Duodenal mucosa (tissue), 2 donors: ENCODE measurements around the gene SURF6.
"Not testable (repeated sequence)": the region's sequence is repeated elsewhere in the genome, so short reads cannot be mapped to it uniquely, and the experiment has no call there.

Experiments used
- H3K27ac ChIP-seq: one replicate; pipeline ENCODE4 v1.7.0; 2013; ENCODE audit warnings: low read depth, low read length
- H3K27me3 ChIP-seq, 2 donors: one replicate each; pipeline ENCODE4 v1.7.0; 2013; ENCODE audit warnings: low read length in 2 of 2, control low read depth in 1 of 2; ENCODE audit not compliant: insufficient read depth in 2 of 2, control insufficient read depth in 1 of 2
- H3K36me3 ChIP-seq, 2 donors: one replicate each; pipeline ENCODE4 v1.7.0; 2013; ENCODE audit warnings: low read length in 2 of 2, control low read depth in 1 of 2; ENCODE audit not compliant: insufficient read depth in 2 of 2, control insufficient read depth in 1 of 2
- H3K4me1 ChIP-seq, 2 donors: one replicate each; pipeline ENCODE4 v1.7.0; 2013; ENCODE audit warnings: low read length in 2 of 2, control low read depth in 1 of 2; ENCODE audit not compliant: insufficient read depth in 2 of 2, control insufficient read depth in 1 of 2
- H3K4me3 ChIP-seq, 2 donors: one replicate each; pipeline ENCODE4 v1.7.0; 2013; ENCODE audit warnings: low read length in 2 of 2, low read depth in 1 of 2
- H3K9ac ChIP-seq, 2 donors: one replicate each; pipeline ENCODE4 v1.7.0; 2013; ENCODE audit warnings: low read length in 2 of 2, low read depth in 1 of 2
- H3K9me3 ChIP-seq, 2 donors: one replicate each; pipeline ENCODE4 v1.7.0; 2013; ENCODE audit warnings: low read length in 2 of 2, control low read depth in 1 of 2; ENCODE audit not compliant: control insufficient read depth in 1 of 2

The SURF6 gene

GRCh38 chr9:133329306-133330156, 6.5 kb downstream of the SURF6 start:
- H3K27me3 ChIP-seq, H3K4me3 ChIP-seq, H3K9ac ChIP-seq, H3K27ac ChIP-seq, H3K9me3 ChIP-seq: not testable (repeated sequence)
- Histone ChIP-seq H3K4me1 (peaks cover 15 to 16% of the 10 kb centered on the region in 2 donors), H3K36me3 (peaks cover 31 to 39% of the 10 kb centered on the region in 2 donors)

DNA sequence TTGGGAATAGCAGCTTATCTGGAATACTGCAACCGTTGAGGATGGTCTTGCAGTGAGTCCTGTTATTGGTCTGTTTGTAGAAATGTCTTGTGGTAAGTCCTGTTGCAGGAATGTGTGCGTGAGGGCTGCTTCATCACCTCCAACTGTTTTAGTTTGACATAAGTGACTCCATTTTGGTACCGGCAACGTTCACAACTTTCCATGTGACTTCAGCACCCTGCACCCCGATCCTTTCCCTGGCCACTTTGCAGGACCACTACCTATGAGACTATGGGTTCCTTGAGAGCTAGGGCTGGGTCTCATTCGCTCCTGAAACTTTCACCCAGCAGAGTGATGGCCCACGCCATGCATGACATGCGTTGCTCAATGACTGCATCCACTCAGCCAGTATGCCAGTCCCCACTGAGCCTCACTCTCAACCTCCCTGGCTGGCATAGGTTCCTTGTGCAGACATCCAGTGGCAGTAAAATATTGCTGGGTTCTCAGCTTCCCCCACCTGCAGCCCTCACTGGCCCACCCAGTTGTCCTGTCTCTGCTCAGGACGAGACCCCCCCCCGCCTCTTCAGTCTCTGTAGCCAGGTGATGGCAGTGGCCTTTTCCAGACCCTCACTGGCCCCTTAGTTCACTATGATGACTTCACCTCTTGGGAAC, 8.0 kb downstream of the SURF6 start:
- Histone ChIP-seq H3K9ac (no peak overlapping the region), H3K9me3 (no peaks in the 10 kb centered on the region), H3K36me3 (peaks cover 20 to 28% of the 10 kb centered on the region in 2 donors), H3K4me3 (no peak overlapping the region), H3K27me3 (no peaks in the 10 kb centered on the region), H3K4me1 (peaks cover under 1 to 2% of the 10 kb centered on the region in 2 donors), H3K27ac (no peak overlapping the region)

GRCh38 chr9:133327021-133327420, 9.0 kb downstream of the SURF6 start:
- H3K36me3 ChIP-seq: peaks cover 12 to 18% of the 10 kb centered on the region in 2 donors
- not testable (repeated sequence) for H3K27me3 ChIP-seq, H3K9ac ChIP-seq, H3K4me1 ChIP-seq, H3K9me3 ChIP-seq, H3K4me3 ChIP-seq, H3K27ac ChIP-seq

DNA sequence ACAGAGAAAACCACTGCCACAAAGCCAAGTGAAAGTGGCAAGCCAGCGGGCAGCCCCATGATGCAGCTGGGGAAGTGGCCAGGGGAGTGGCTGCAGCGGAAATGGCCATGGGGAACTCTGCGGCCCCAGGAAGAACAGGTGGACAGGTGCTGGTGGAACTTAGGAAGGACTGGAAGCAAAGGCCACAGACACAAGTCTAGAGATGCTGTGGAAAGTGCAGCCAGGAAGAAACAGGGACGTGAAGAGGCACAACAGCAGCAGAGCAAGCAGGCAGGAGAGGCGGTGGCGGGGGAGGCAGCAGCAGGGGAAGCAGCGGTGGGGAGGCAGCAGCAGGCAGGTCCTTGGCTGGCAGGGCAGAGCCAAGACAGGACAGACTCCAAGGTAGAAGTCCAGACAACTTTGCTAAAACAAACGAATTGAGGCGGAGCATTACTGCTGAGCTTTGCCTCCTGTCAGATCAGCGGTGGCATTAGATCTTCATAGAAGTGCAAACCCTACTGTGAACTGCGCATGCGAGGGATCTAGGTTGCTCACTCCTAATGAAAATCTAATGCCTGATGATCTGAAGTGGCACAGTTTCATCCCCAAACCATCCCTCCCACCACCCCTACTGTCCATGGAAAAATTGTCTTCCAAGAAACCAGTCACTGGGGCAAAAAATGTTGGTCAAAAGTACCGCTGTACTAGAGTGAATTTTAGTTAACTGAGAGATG, 11.8 kb downstream of the SURF6 start:
- Histone ChIP-seq H3K27me3 (no peaks in the 10 kb centered on the region), H3K9me3 (no peaks in the 10 kb centered on the region), H3K36me3 (no peaks in the 10 kb centered on the region), H3K9ac (no peak overlapping the region), H3K4me3 (no peak overlapping the region), H3K4me1 (no peaks in the 10 kb centered on the region), H3K27ac (no peak overlapping the region)

DNA sequence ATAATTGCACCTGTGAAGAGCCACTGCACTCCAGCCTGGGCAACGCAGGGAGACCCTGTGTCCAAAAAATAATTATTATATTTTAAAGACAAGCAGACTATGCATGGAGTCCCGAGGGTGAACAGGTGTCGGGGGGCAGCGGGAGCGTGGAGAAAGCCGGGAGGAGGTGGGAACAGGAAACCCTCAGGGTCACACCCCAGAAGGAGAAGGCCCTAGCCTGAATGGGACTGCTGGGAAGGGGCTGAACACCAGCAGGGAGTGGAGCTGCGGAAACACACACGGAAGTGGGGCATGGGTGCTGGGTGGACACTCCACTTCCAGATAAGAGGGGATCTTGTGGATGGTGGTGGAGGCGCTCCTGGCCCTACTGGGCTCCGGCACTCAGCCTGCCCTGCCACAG, 12.8 kb downstream of the SURF6 start:
- Histone ChIP-seq H3K27me3 (no peaks in the 10 kb centered on the region), H3K36me3 (no peaks in the 10 kb centered on the region), H3K4me1 (no peaks in the 10 kb centered on the region), H3K9ac (no peak overlapping the region), H3K9me3 (no peaks in the 10 kb centered on the region), H3K27ac (no peak overlapping the region), H3K4me3 (no peak overlapping the region)

DNA sequence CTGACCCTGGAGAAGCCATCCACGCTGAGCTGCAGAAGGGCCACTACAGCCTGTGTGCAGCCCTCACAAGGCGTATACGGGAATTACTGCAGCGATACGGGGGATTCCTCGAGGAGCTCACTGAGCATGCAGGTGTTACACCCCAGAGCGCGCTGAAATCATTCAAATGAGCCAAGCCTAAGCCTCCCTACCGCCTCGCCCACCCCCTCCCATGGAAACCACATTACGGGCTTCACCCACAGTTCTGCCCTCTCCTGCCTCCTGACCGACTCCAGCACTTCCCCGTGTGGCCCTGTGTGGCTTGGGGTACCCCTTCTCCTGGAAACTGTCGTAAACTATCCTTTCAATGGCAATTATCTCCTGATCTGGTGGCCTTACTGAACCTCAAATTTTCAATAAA, 13.3 kb downstream of the SURF6 start:
- no peaks in the 10 kb centered on the region for H3K4me1 ChIP-seq
- H3K36me3 ChIP-seq: no peaks in the 10 kb centered on the region
- H3K4me3 ChIP-seq: no peak overlapping the region
- no peaks in the 10 kb centered on the region for H3K27me3 ChIP-seq
- H3K9me3 ChIP-seq: no peaks in the 10 kb centered on the region
- H3K27ac ChIP-seq: no peak overlapping the region
- no peak overlapping the region for H3K9ac ChIP-seq

DNA sequence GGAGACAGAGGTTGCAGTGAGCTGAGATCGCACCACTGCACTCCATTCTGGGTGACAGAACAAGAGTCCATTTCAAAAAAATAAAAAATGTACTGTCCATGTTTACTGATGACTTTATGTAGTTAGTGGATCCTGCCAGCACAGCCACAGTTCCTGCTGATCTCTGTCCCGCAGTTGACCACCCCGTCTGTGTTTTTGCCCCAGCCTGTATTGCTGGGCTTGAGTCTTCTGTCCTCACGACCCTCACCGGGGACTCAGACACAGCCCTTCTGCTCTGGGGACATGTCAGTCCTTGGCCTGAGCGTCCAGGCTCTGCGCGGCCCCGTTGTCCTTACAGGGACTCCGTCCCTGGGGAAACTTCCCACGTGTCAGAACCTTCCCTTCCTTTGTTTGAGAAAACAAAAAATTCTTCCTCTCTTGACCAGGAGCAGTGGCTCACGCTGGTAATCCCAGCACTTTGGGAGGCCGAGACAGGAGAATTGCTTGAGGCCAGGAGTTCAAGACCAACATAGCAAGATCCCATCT, 14.5 kb downstream of the SURF6 start:
- no peak overlapping the region for H3K9ac ChIP-seq
- H3K4me1 ChIP-seq: no peaks in the 10 kb centered on the region
- H3K27ac ChIP-seq: no peak overlapping the region
- H3K9me3 ChIP-seq: no peaks in the 10 kb centered on the region
- H3K27me3 ChIP-seq: no peaks in the 10 kb centered on the region
- no peaks in the 10 kb centered on the region for H3K36me3 ChIP-seq
- no peak overlapping the region for H3K4me3 ChIP-seq

DNA sequence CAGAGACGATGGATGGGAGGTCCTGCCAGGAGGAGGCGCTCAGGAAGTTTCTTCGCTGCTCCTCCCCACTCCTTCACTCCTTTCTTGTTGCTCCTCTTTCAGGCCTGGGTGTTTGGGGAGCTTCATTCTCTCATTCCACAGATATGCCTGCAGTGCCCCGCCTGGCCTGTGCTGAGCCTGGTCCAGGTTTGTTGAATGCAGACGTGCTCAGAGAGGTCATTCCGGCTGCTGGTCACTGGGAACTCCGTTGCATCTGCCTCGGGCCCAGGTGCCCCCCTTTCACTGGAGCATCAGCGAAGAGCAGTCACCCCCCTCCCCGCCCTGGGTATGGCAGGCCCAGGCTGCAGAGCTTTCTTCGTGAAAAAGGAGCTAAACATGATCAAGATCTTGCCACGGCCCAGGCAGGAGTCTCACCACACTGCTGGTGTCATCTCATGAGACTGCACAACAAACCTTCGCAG, 15.5 kb downstream of the SURF6 start:
- Histone ChIP-seq H3K9ac (no peak overlapping the region), H3K4me1 (no peaks in the 10 kb centered on the region), H3K9me3 (no peaks in the 10 kb centered on the region), H3K36me3 (no peaks in the 10 kb centered on the region), H3K27ac (no peak overlapping the region), H3K27me3 (no peaks in the 10 kb centered on the region), H3K4me3 (no peak overlapping the region)

- H3K4me3 ChIP-seq, H3K27me3 ChIP-seq, H3K4me1 ChIP-seq, H3K9ac ChIP-seq, H3K9me3 ChIP-seq, H3K27ac ChIP-seq, H3K36me3 ChIP-seq: not testable (repeated sequence)
Measured at GRCh38 chr9:133317551-133317950, 18.4 kb downstream of the SURF6 start.

DNA sequence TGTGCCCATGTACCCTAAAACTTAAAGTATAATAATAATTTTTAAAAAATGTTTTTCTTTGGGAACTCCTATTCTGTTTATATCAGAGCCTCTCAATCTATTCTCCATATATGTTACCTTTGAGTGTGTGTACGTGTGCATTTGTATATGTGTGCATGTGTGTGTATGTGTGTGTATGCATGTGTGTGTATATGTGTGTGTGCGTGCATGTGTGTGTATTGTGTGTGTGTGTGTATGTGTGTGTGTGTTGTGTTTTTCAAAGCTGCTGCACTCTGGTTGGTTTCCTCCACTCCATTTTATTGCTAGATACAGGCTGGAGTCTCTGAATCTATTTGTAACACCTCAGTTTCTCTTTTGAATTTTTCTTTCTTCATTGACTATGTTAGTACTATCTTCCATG, 20.0 kb downstream of the SURF6 start:
- no peaks in the 10 kb centered on the region for H3K4me1 ChIP-seq
- no peaks in the 10 kb centered on the region for H3K9me3 ChIP-seq
- H3K27ac ChIP-seq: no peak overlapping the region
- no peak overlapping the region for H3K4me3 ChIP-seq
- H3K27me3 ChIP-seq: no peaks in the 10 kb centered on the region
- no peak overlapping the region for H3K9ac ChIP-seq
- no peaks in the 10 kb centered on the region for H3K36me3 ChIP-seq
